K562 (cell line): Measurements from ENCODE around the gene MEA1. TPM values are rescaled to one million over a fixed set of nuclear protein-coding genes. Genes with fewer than 3 reads are reported as not detected.

Experiments
- ARHGAP35 ChIP-seq: fragments of 450-650 bp; IDR thresholded peaks from 2 replicates; pipeline ENCODE4 v1.6.1; 2018; ENCODE audit not compliant: partially characterized antibody
- ATF4 ChIP-seq: fragments of 450-650 bp; formaldehyde crosslinking; IDR thresholded peaks from 2 replicates; pipeline ENCODE4 v1.4.0; 2022; ENCODE audit warnings: mild to moderate bottlenecking, moderate library complexity
- DMBX1 ChIP-seq: fragments of 250-450 bp; sonication (Bioruptor Pico); IDR thresholded peaks from 2 replicates; pipeline ENCODE4 v1.8.0; 2022; ENCODE audit warnings: inconsistent platforms, mild to moderate bottlenecking, moderate library complexity, borderline replicate concordance
- FOS ChIP-seq: IDR thresholded peaks from 3 replicates; pipeline ENCODE4 v1.6.1; 2011; ENCODE audit not compliant: insufficient read length; ENCODE audit errors: extremely low read depth
- IRF2 ChIP-seq: sonication (generic); formaldehyde crosslinking; IDR thresholded peaks from 2 replicates; pipeline ENCODE4 v1.8.1; 2022; ENCODE audit warnings: mild to moderate bottlenecking, missing genetic modification reagents
- KHSRP ChIP-seq: fragments of 450-650 bp; IDR thresholded peaks from 2 replicates; pipeline ENCODE4 v1.6.1; 2017
- RBM39 ChIP-seq: fragments of 200-400 bp; formaldehyde crosslinking; optimal IDR thresholded peaks from 2 replicates; pipeline ENCODE3; 2018; ENCODE audit warnings: low read depth, low read length
- SMARCC2 ChIP-seq: fragments of 450-650 bp; IDR thresholded peaks from 2 replicates; pipeline ENCODE4 v1.6.1; 2017; ENCODE audit warnings: antibody characterized with exemption, moderate library complexity, mild to moderate bottlenecking, low read depth
- STAT5A ChIP-seq: IDR thresholded peaks from 2 replicates; pipeline ENCODE4 v1.6.1; 2012; ENCODE audit warnings: low read length, inconsistent platforms, borderline replicate concordance
- TBP ChIP-seq: optimal IDR thresholded peaks from 2 replicates; pipeline ENCODE3; 2011; ENCODE audit warnings: low read depth, low read length, improper control_type of control experiment
- TCFL5 ChIP-seq: fragments of 250-450 bp; sonication (Bioruptor Pico); conservative IDR thresholded peaks from 2 replicates; pipeline ENCODE4 v1.6.1; 2021; ENCODE audit warnings: mild to moderate bottlenecking, moderate library complexity, matching md5 sums
- ZKSCAN3 ChIP-seq: fragments of 250-450 bp; sonication (Bioruptor Pico); IDR thresholded peaks from 2 replicates; pipeline ENCODE4 v1.4.0; 2020
- ZNF324 ChIP-seq: fragments of 250-450 bp; sonication (Bioruptor Pico); IDR thresholded peaks from 2 replicates; pipeline ENCODE4 v1.4.0; 2020; ENCODE audit warnings: mild to moderate bottlenecking
- ZNF764 ChIP-seq: fragments of 250-450 bp; sonication (Bioruptor Pico); IDR thresholded peaks from 2 replicates; pipeline ENCODE4 v1.4.0; 2020; ENCODE audit warnings: low read depth, mild to moderate bottlenecking, moderate library complexity
- polyA plus RNA-seq, 8 experiments: library from polyadenylated mRNA; depleted of rRNA in 4 of 8; stranded (reverse) in 5 of 8; unstranded in 3 of 8; fragments of >200 nt; fragmentation: Nextera tagmentation in 2 of 8; fragmentation: Illumina TruSeq in 1 of 8; extraction: Ambion mirVana in 2 of 8; extraction: Trizol in 1 of 8; gene quantifications; 2 replicates each; pipeline versions ENCODE4 v1.2.1 to v1.2.3, GENCODE V29; 2011 to 2014; ENCODE audit warnings: inconsistent platforms in 1 of 8, missing spikeins in 1 of 8
- total RNA-seq, 7 experiments: library from RNA; depleted of rRNA in 6 of 7; stranded (reverse); fragments of >200 nt in 6 of 7; fragmentation: Illumina TruSeq in 2 of 7; extraction: Trizol in 2 of 7; gene quantifications; 2 replicates each; pipeline versions ENCODE4 v1.2.1 to v1.2.3, GENCODE V29; 2011 to 2021; ENCODE audit warnings: low replicate concordance in 1 of 7
- TF ChIP-seq, protein P1 (sequence below): fragments of 450-650 bp; IDR thresholded peaks from 2 replicates; pipeline ENCODE4 v1.6.1; 2016; ENCODE audit warnings: mild to moderate bottlenecking, moderate library complexity
- TF ChIP-seq, protein P2 (sequence below): fragments of 450-650 bp; IDR thresholded peaks from 2 replicates; pipeline ENCODE4 v1.6.1; 2017; ENCODE audit warnings: mild to moderate bottlenecking, moderate library complexity

Gene MEA1
- total and polyA plus RNA-seq, 9 of the 15 experiments (the other 6 are each of a cell fraction or from before 2014, with no cell fraction given): 86.8 to 210 (median 152) TPM

- TF ChIP-seq, protein P1, sequence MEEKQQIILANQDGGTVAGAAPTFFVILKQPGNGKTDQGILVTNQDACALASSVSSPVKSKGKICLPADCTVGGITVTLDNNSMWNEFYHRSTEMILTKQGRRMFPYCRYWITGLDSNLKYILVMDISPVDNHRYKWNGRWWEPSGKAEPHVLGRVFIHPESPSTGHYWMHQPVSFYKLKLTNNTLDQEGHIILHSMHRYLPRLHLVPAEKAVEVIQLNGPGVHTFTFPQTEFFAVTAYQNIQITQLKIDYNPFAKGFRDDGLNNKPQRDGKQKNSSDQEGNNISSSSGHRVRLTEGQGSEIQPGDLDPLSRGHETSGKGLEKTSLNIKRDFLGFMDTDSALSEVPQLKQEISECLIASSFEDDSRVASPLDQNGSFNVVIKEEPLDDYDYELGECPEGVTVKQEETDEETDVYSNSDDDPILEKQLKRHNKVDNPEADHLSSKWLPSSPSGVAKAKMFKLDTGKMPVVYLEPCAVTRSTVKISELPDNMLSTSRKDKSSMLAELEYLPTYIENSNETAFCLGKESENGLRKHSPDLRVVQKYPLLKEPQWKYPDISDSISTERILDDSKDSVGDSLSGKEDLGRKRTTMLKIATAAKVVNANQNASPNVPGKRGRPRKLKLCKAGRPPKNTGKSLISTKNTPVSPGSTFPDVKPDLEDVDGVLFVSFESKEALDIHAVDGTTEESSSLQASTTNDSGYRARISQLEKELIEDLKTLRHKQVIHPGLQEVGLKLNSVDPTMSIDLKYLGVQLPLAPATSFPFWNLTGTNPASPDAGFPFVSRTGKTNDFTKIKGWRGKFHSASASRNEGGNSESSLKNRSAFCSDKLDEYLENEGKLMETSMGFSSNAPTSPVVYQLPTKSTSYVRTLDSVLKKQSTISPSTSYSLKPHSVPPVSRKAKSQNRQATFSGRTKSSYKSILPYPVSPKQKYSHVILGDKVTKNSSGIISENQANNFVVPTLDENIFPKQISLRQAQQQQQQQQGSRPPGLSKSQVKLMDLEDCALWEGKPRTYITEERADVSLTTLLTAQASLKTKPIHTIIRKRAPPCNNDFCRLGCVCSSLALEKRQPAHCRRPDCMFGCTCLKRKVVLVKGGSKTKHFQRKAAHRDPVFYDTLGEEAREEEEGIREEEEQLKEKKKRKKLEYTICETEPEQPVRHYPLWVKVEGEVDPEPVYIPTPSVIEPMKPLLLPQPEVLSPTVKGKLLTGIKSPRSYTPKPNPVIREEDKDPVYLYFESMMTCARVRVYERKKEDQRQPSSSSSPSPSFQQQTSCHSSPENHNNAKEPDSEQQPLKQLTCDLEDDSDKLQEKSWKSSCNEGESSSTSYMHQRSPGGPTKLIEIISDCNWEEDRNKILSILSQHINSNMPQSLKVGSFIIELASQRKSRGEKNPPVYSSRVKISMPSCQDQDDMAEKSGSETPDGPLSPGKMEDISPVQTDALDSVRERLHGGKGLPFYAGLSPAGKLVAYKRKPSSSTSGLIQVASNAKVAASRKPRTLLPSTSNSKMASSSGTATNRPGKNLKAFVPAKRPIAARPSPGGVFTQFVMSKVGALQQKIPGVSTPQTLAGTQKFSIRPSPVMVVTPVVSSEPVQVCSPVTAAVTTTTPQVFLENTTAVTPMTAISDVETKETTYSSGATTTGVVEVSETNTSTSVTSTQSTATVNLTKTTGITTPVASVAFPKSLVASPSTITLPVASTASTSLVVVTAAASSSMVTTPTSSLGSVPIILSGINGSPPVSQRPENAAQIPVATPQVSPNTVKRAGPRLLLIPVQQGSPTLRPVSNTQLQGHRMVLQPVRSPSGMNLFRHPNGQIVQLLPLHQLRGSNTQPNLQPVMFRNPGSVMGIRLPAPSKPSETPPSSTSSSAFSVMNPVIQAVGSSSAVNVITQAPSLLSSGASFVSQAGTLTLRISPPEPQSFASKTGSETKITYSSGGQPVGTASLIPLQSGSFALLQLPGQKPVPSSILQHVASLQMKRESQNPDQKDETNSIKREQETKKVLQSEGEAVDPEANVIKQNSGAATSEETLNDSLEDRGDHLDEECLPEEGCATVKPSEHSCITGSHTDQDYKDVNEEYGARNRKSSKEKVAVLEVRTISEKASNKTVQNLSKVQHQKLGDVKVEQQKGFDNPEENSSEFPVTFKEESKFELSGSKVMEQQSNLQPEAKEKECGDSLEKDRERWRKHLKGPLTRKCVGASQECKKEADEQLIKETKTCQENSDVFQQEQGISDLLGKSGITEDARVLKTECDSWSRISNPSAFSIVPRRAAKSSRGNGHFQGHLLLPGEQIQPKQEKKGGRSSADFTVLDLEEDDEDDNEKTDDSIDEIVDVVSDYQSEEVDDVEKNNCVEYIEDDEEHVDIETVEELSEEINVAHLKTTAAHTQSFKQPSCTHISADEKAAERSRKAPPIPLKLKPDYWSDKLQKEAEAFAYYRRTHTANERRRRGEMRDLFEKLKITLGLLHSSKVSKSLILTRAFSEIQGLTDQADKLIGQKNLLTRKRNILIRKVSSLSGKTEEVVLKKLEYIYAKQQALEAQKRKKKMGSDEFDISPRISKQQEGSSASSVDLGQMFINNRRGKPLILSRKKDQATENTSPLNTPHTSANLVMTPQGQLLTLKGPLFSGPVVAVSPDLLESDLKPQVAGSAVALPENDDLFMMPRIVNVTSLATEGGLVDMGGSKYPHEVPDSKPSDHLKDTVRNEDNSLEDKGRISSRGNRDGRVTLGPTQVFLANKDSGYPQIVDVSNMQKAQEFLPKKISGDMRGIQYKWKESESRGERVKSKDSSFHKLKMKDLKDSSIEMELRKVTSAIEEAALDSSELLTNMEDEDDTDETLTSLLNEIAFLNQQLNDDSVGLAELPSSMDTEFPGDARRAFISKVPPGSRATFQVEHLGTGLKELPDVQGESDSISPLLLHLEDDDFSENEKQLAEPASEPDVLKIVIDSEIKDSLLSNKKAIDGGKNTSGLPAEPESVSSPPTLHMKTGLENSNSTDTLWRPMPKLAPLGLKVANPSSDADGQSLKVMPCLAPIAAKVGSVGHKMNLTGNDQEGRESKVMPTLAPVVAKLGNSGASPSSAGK: no peak
- TF ChIP-seq TBP (peak; percentile 71), ZNF324 (no peak), TCFL5 (CRISPR knock-in tag) (no peak), IRF2 (CRISPR knock-in tag) (no peak), ARHGAP35 (no peak), KHSRP (no peak), RBM39 (no peak), STAT5A (no peak), ZKSCAN3 (no peak), DMBX1 (no peak), SMARCC2 (no peak), FOS (no peak), ATF4 (no peak), ZNF764 (no peak)
- TF ChIP-seq, protein P2, sequence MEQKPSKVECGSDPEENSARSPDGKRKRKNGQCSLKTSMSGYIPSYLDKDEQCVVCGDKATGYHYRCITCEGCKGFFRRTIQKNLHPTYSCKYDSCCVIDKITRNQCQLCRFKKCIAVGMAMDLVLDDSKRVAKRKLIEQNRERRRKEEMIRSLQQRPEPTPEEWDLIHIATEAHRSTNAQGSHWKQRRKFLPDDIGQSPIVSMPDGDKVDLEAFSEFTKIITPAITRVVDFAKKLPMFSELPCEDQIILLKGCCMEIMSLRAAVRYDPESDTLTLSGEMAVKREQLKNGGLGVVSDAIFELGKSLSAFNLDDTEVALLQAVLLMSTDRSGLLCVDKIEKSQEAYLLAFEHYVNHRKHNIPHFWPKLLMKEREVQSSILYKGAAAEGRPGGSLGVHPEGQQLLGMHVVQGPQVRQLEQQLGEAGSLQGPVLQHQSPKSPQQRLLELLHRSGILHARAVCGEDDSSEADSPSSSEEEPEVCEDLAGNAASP: no peak
Measured at GRCh38 chr6:43013843-43014433, at the start of gene MEA1, which contains the start of gene KLHDC3 (continued).
